ENCODE data around the gene ATP11B. TPM values are rescaled to one million over a fixed set of nuclear protein-coding genes. Genes with fewer than 3 reads are reported as not detected.

ATP11B gene
- total RNA-seq, 1 donor = 79.9 TPM

- DNase-seq (ENCODE audit: low read depth) = peak; percentile 49
- TF ChIP-seq, protein P1, sequence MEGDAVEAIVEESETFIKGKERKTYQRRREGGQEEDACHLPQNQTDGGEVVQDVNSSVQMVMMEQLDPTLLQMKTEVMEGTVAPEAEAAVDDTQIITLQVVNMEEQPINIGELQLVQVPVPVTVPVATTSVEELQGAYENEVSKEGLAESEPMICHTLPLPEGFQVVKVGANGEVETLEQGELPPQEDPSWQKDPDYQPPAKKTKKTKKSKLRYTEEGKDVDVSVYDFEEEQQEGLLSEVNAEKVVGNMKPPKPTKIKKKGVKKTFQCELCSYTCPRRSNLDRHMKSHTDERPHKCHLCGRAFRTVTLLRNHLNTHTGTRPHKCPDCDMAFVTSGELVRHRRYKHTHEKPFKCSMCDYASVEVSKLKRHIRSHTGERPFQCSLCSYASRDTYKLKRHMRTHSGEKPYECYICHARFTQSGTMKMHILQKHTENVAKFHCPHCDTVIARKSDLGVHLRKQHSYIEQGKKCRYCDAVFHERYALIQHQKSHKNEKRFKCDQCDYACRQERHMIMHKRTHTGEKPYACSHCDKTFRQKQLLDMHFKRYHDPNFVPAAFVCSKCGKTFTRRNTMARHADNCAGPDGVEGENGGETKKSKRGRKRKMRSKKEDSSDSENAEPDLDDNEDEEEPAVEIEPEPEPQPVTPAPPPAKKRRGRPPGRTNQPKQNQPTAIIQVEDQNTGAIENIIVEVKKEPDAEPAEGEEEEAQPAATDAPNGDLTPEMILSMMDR (IDR thresholded peaks at IDR 0.05; ENCODE audit: insufficient read depth, low read depth, low read length) = no peak
- no peak overlapping the region for H3K4me3 ChIP-seq (ENCODE audit: low read depth, low read length)
These were observed 174.2 kb downstream of the ATP11B start for GRCh38 chr3:182967218-182968204.

- TF ChIP-seq, protein P1 (IDR thresholded peaks at IDR 0.05; ENCODE audit: insufficient read depth, low read depth, low read length) = no peak
- DNase-seq (ENCODE audit: low read depth) = peak; percentile 56
- H3K4me3 ChIP-seq (ENCODE audit: low read depth, low read length) = no peak overlapping the region
These were observed 176.0 kb downstream of the ATP11B start for GRCh38 chr3:182969277-182969676.

DNA sequence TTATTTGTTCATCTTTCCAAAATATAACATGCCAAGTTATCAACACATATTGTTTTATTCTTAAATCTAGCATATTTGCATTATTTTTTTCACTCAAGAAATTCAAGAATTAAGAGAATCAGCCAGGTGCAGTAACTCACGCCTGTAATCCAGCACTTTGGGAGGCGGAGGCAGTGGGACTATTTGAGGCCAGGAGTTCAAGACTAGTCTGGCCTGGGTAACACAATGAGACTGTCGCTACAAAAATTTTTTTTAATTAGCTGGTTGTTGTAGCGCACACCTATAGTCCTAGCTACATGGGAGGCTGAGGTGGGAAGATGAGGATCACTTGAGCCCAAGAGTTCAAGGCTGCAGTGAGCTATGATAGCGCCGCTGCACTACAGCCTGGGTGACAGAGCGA is 176.5 kb downstream of the ATP11B start:
- no peak for DNase-seq (ENCODE audit: low read depth)
- H3K4me3 ChIP-seq (ENCODE audit: low read depth, low read length) = no peak overlapping the region
- TF ChIP-seq, protein P1 (IDR thresholded peaks at IDR 0.05; ENCODE audit: insufficient read depth, low read depth, low read length) = no peak

DNA sequence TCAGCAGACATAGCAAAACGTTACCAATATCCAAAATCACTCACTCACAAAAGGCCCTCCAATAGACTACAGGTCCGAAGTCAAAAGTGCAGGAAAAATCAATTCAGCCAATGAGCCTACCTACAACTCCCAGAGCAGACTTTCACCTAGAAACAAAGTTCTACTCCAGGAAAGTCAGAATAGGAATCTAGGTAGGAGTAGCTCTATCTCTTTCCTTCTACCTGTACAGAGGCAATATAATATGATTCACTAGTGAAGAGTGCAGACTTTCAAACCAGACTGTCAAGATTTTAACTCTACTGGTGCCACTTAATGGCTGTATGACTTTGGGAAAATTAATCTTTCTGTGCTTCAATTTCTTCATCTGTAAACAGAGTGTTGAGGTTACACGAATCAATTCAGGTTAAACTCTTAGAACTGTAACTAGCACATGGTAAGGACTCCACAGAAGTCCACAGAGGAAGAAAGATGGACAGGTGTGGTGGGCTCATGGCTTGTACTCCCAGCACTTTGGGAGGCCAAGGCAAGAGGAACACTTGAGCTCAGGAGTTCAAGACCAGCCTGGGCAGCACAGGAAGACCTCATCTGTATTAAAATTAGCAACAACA is 177.6 kb downstream of the ATP11B start:
- DNase-seq (ENCODE audit: low read depth) = no peak
- H3K4me3 ChIP-seq (ENCODE audit: low read depth, low read length) = no peak overlapping the region
- TF ChIP-seq, protein P1 (IDR thresholded peaks at IDR 0.05; ENCODE audit: insufficient read depth, low read depth, low read length) = no peak

Other genes with a start within 250 kb of the ATP11B start
- 23.2 and 40.2 TPM in 2 replicates for gene DCUN1D1, start 187.0 kb downstream of the ATP11B start, total RNA-seq